ENCODE results near the gene PASK. TPM values are rescaled to one million over a fixed set of nuclear protein-coding genes. Genes with fewer than 3 reads are reported as not detected.

The PASK gene
- total RNA-seq, 2 donors from 2014 or later = 108 to 163 TPM

DNA sequence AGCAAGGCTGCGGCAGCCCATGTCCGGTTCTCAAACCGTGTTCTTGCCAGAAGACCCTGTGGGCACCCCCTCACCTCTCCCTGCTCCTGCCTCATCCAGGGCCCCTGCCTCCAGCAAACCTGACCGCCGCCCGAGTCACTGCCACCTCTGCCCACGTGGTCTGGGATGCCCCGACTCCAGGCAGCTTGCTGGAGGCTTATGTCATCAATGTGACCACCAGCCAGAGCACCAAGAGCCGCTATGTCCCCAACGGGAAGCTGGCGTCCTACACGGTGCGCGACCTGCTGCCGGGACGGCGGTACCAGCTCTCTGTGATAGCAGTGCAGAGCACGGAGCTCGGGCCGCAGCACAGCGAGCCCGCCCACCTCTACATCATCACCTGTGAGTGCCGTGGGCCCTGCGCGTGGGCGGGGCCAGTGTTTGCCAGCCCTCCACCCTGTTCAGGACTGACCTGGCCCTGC lies 79.4 kb downstream of the PASK start:
- H3K36me3 Mint-ChIP-seq (ENCODE audit: low read depth) = no peaks in the 10 kb centered on the region
- H3K4me3 Mint-ChIP-seq = no peak overlapping the region
- H3K27me3 Mint-ChIP-seq = no peaks in the 10 kb centered on the region
- ATAC-seq (no peak), DNase-seq (no peak)
- no peaks in the 10 kb centered on the region for H3K9me3 ChIP-seq (ENCODE audit: control insufficient read depth, low read length, poor library complexity, severe bottlenecking)
- H3K4me1 Mint-ChIP-seq = peaks cover 9% of the 10 kb centered on the region
- H3K27ac Mint-ChIP-seq = no peak overlapping the region

DNA sequence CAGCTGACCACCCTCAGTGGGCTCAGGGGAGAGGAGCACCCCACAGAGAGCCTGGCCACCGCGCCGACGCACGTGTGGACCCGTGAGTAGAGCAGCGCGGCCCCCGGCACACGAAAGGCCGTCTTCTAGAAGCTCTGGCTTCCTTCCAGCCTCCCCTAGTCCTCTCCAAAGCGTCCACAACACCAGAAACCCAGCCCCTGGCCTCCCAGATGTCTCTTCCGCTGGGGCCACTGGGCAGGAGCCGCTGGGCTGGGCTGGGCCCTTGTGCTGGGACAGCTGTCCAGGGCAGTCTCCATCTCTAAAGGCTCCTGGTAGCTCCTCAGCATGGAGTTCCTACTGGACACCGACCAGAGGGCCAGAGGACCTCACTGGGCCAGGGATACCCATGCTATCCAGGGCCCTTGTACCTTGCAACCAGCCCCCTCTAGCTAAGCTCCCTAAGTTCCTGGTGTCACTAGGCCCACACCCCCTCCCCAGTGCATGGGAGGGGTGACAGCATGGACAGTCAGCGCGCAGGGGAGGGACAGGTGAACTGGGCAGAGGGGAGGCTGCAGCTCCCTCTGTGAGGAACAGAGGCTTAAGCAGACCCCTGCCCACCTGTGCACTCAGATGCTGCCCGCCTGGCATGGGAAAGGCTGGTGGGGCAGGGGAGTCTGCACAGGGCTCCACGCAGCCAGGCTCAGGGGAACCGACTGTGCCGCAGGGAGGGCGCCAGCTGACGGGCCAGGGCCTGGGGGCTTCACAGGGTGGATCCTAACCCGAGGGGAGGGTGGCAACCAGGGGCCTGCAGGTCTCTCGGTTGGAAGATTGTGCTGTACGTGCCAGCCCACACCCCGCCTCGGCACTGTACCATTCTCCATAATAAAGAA lies 80.1 kb downstream of the PASK start:
- Mint-ChIP-seq H3K4me1 (peaks cover 12% of the 10 kb centered on the region), H3K4me3 (no peak overlapping the region), H3K27me3 (no peaks in the 10 kb centered on the region), H3K27ac (no peak overlapping the region), H3K36me3 (ENCODE audit: low read depth) (no peaks in the 10 kb centered on the region)
- no peaks in the 10 kb centered on the region for H3K9me3 ChIP-seq (ENCODE audit: control insufficient read depth, low read length, poor library complexity, severe bottlenecking)
- DNase-seq (no peak), ATAC-seq (no peak)

- Mint-ChIP-seq H3K27ac (no peak overlapping the region), H3K27me3 (no peaks in the 10 kb centered on the region), H3K4me1 (peaks cover 14% of the 10 kb centered on the region), H3K36me3 (ENCODE audit: low read depth) (no peaks in the 10 kb centered on the region), H3K4me3 (no peak overlapping the region)
- H3K9me3 ChIP-seq (ENCODE audit: control insufficient read depth, low read length, poor library complexity, severe bottlenecking) = no peaks in the 10 kb centered on the region
- DNase-seq (no peak), ATAC-seq (no peak)
These were observed 80.9 kb downstream of the PASK start for GRCh38 chr2:241068136-241068941.

DNA sequence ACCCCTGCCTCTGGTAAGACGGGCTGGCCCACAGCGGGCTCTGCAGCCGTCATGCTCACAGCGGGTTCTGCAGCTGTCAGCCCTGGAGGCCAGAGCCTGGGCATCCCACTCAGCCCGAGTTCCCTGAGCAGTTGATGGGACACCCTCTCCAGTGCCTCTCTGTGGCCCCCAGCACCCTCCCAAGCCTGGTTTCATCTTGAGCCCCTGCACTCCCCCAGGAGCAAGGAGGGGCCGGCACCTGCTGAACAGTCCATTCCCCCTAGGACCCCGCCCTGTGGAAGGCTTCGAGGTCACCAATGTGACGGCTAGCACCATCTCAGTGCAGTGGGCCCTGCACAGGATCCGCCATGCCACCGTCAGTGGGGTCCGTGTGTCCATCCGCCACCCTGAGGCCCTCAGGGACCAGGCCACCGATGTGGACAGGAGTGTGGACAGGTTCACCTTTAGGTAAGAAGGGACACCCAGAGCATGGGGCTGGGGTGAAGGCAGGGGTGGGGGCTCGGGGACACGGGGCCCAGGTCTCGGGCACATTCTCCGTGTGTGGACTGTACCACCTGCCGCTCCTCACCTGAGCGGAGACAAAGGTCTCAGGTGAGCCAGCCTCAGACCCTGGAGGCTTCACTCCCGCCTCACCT lies 81.7 kb downstream of the PASK start:
- H3K9me3 ChIP-seq (ENCODE audit: control insufficient read depth, low read length, poor library complexity, severe bottlenecking) = no peaks in the 10 kb centered on the region
- ATAC-seq (no peak), DNase-seq (no peak)
- Mint-ChIP-seq H3K36me3 (ENCODE audit: low read depth) (no peaks in the 10 kb centered on the region), H3K4me3 (no peak overlapping the region), H3K27me3 (no peaks in the 10 kb centered on the region), H3K4me1 (peaks cover 13% of the 10 kb centered on the region), H3K27ac (no peak overlapping the region)

- DNase-seq (no peak), ATAC-seq (no peak)
- Mint-ChIP-seq H3K27ac (no peak overlapping the region), H3K4me1 (peaks cover 9% of the 10 kb centered on the region), H3K4me3 (no peak overlapping the region), H3K36me3 (ENCODE audit: low read depth) (no peaks in the 10 kb centered on the region), H3K27me3 (no peaks in the 10 kb centered on the region)
- no peaks in the 10 kb centered on the region for H3K9me3 ChIP-seq (ENCODE audit: control insufficient read depth, low read length, poor library complexity, severe bottlenecking)
These were observed 82.4 kb downstream of the PASK start for GRCh38 chr2:241066893-241067341.

DNA sequence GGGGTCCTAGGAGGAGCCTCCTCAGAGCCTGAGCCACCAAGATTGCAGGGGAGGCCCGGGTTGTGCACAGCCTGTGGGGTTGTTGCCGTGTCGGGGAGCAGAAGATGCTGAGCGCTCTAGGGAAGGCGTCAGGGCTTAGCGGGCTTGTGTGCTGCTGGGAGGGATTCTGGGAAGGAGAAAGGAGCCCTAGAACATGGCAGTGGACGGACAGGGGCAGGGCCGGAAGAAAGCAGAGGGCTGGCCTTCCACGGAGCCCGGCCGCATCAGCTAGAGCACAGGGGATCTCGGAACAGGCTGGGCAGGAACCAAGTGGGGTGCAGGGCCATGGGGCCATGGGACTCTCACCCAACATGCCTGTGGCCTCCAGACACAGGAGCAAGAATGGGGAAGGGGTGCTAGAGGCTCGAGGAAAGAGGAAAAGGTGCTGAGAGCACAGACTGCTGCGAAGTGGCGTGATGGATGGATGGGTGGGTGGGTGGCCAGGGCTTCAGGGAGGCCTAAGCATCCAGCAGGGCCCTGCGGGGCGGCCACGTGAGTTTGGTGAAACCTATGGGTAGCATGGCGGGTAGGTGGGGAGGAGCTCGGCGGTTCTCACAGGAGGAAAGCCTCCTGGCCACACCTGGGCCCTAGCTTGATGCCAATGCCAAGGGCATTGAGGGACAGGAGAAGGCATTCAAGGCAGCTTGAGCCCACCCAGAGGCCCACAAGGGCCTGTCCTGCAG lies 82.9 kb downstream of the PASK start:
- Mint-ChIP-seq H3K27me3 (no peaks in the 10 kb centered on the region), H3K36me3 (ENCODE audit: low read depth) (no peaks in the 10 kb centered on the region), H3K27ac (no peak overlapping the region), H3K4me1 (peaks cover 9% of the 10 kb centered on the region), H3K4me3 (no peak overlapping the region)
- no peaks in the 10 kb centered on the region for H3K9me3 ChIP-seq (ENCODE audit: control insufficient read depth, low read length, poor library complexity, severe bottlenecking)
- ATAC-seq (no peak), DNase-seq (no peak)

DNA sequence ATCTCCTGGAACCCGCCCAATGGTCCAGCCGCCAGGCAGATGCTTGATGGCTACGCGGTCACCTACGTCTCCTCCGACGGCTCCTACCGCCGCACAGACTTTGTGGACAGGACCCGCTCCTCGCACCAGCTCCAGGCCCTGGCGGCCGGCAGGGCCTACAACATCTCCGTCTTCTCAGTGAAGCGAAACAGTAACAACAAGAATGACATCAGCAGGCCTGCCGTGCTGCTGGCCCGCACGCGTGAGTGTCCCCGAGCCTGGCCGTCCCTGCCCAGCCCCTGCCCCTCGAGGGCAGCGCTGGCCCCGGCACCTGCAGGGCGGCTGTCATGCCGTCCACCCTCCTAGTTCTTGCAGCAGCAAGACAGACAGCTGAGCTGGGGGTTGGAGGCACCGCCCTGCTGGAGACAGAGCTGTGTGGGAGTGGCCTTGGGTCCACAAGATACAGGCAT lies 83.9 kb downstream of the PASK start:
- Mint-ChIP-seq H3K4me3 (no peak overlapping the region), H3K4me1 (peaks cover 9% of the 10 kb centered on the region), H3K36me3 (ENCODE audit: low read depth) (no peaks in the 10 kb centered on the region), H3K27ac (no peak overlapping the region), H3K27me3 (no peaks in the 10 kb centered on the region)
- ATAC-seq (no peak), DNase-seq (no peak)
- no peaks in the 10 kb centered on the region for H3K9me3 ChIP-seq (ENCODE audit: control insufficient read depth, low read length, poor library complexity, severe bottlenecking)

GRCh38 chr2:241064802-241065354 lies 84.4 kb downstream of the PASK start:
- no peak overlapping the region for H3K27ac Mint-ChIP-seq
- ATAC-seq (no peak), DNase-seq (no peak)
- no peaks in the 10 kb centered on the region for H3K36me3 Mint-ChIP-seq (ENCODE audit: low read depth)
- no peak overlapping the region for H3K4me3 Mint-ChIP-seq
- H3K9me3 ChIP-seq (ENCODE audit: control insufficient read depth, low read length, poor library complexity, severe bottlenecking) = no peaks in the 10 kb centered on the region
- peaks cover 9% of the 10 kb centered on the region for H3K4me1 Mint-ChIP-seq
- no peaks in the 10 kb centered on the region for H3K27me3 Mint-ChIP-seq

- Mint-ChIP-seq H3K4me1 (peaks cover 9% of the 10 kb centered on the region), H3K27me3 (no peaks in the 10 kb centered on the region), H3K27ac (peak overlapping the region; percentile 39), H3K4me3 (peak overlapping the region; percentile 72), H3K36me3 (ENCODE audit: low read depth) (no peaks in the 10 kb centered on the region)
- DNase-seq (peak in 2 of 3 donors; percentile 30 to 52), ATAC-seq (peak; percentile 82)
- H3K9me3 ChIP-seq (ENCODE audit: control insufficient read depth, low read length, poor library complexity, severe bottlenecking) = no peaks in the 10 kb centered on the region
These were observed 85.1 kb downstream of the PASK start for GRCh38 chr2:241064008-241064801.

GRCh38 chr2:241063587-241063986 lies 85.7 kb downstream of the PASK start:
- H3K4me1 Mint-ChIP-seq = peaks cover 8% of the 10 kb centered on the region
- H3K27ac Mint-ChIP-seq = no peak overlapping the region
- no peaks in the 10 kb centered on the region for H3K27me3 Mint-ChIP-seq
- no peaks in the 10 kb centered on the region for H3K9me3 ChIP-seq (ENCODE audit: control insufficient read depth, low read length, poor library complexity, severe bottlenecking)
- peak; percentile 24 for ATAC-seq
- H3K36me3 Mint-ChIP-seq (ENCODE audit: low read depth) = no peaks in the 10 kb centered on the region
- no peak for DNase-seq
- H3K4me3 Mint-ChIP-seq = peak overlapping the region; percentile 72

DNA sequence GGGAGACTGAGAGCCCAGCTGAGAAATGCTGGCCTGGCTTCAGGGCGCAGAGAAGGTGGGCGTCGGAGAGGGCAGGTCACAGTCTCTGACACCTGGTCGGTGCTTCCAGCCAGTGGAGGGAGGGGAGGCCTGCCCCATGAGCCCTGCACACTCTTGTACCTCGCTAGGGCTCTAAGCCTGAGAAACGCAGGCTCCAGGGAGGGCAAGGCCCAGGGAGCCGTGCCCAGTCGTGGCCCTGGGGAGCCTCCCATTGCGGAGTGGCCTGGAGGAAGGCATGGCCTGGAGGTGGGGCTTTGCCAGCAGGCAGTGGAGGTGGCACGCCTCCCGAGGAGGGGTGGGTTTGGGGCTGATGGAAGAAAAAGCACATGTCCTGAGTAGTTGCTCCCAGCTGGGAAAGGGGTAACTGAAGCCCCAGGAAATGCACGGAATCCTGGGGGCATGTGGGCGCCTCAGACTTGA lies 86.2 kb downstream of the PASK start:
- Mint-ChIP-seq H3K36me3 (ENCODE audit: low read depth) (no peaks in the 10 kb centered on the region), H3K27me3 (no peaks in the 10 kb centered on the region), H3K4me3 (no peak overlapping the region), H3K27ac (no peak overlapping the region), H3K4me1 (peaks cover 8% of the 10 kb centered on the region)
- DNase-seq (no peak), ATAC-seq (no peak)
- H3K9me3 ChIP-seq (ENCODE audit: control insufficient read depth, low read length, poor library complexity, severe bottlenecking) = no peaks in the 10 kb centered on the region

Data from T-helper 17 cell (primary cell).